LNCaP clone FGC (cell line): ENCODE measurements around the gene ALOX15.
"Not testable (repeated sequence)": the region's sequence is repeated elsewhere in the genome, so short reads cannot be mapped to it uniquely, and the experiment has no call there.

Source experiments
- DNase-seq: peaks from one replicate; pipeline ENCODE4 v3.0.0-alpha.2; 2011; ENCODE audit warnings: low read depth
- H3K4me3 ChIP-seq: 2 replicates; pipeline ENCODE4 v1.5.1; 2011; ENCODE audit warnings: mild to moderate bottlenecking, low read depth, low read length, control low read depth
- CTCF ChIP-seq: IDR thresholded peaks from 2 replicates; pipeline ENCODE4 v1.5.1; 2012; ENCODE audit warnings: mild to moderate bottlenecking; ENCODE audit not compliant: control insufficient read depth, insufficient read depth; ENCODE audit errors: extremely low read depth

The ALOX15 gene

DNA sequence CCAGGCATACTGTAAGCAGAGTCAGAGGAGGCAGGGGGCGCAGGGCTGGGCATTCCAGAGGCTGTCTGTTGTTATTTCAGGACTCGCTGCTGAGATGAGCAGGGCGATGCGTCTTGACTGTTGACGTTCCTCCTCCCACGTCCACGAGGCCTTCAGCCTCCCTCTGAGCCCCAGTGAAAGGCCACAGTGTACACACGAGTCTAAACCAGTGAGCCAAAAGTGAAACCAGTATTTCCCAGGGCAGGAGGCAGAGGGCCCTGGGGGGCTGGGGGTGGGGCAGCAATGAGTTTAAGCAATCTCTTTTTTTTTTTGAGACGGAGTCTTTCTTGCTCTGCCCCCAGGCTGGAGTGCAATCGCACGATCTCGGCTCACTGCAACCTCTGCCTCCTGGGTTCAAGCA, 35.7 kb downstream of the ALOX15 start:
- no peak for DNase-seq
- no peak overlapping the region for H3K4me3 ChIP-seq
- TF ChIP-seq CTCF: no peak

- not testable (repeated sequence) for H3K4me3 ChIP-seq, DNase-seq
Measured at GRCh38 chr17:4604736-4605135, 36.7 kb downstream of the ALOX15 start.

GRCh38 chr17:4604111-4604644, 37.3 kb downstream of the ALOX15 start:
- no peak overlapping the region for H3K4me3 ChIP-seq
- TF ChIP-seq CTCF: no peak
- peak; percentile 6 for DNase-seq

DNA sequence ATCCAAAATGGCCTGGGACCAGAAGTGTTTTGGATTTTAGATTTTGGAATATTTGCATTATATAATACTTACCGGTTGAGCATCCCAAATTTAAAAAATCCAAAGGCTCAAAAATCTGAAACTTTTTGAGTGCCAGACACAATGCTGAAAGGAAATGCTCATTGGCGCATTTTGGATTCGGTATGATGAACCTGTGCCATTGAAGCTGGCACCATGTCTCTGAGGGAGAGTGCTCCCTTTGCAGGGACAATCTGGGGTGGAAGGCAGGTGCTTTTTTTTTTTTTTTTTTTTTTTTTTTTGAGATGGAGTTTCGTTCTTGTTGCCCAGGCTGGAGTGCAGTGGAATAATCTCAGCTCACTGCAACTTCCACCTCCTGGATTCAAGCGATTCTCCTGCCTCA, 39.4 kb downstream of the ALOX15 start:
- DNase-seq: no peak
- TF ChIP-seq CTCF: no peak
- H3K4me3 ChIP-seq: no peak overlapping the region

- TF ChIP-seq CTCF: no peak
- no peak for DNase-seq
- H3K4me3 ChIP-seq: no peak overlapping the region
Measured at GRCh38 chr17:4601326-4601725, 40.2 kb downstream of the ALOX15 start.

GRCh38 chr17:4600563-4600962, 40.9 kb downstream of the ALOX15 start:
- no peak for DNase-seq
- TF ChIP-seq CTCF: no peak
- H3K4me3 ChIP-seq: no peak overlapping the region

DNA sequence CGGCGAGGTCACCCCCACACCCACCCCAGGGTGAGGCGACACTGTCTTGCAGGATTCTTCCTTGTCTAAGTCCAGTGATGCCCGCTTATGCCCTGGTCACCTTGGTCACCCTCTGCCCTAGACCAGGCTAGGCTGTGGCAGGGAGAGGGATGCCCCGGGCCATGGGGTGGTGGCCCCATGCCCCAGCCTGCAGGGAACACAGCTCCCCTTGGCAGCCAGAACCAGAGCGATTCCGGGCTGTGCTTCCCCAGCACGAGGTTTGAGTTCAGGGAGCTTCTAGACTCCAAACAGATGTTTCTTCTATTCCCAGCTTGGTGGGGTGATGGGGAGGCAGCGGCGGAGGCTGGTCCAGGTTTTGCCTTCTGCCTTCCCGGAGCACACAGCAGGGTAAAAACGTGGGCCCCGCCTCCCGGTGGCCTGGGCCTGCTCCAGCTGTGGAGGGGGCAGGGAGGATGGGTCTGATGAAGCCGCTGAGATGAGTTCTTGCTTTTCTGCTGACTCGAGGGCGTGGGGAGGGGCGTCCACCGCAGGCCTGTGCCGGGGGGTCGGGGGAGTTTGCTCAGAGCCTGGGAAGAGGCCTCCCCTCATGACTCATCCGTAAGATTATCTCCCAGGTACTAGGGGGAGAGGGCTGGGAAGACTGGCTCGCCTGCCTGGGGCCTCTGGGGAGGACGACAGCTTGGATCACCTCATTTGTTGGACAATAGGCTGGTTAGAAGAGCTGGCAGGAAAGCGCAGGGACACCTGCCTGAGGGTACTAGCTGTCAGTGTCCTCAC, 41.8 kb downstream of the ALOX15 start:
- no peak overlapping the region for H3K4me3 ChIP-seq
- DNase-seq: no peak
- no peak for TF ChIP-seq CTCF
